Fibroblast of lung (primary cell): ENCODE measurements around the gene CMTM5.

Source experiments
- CTCF ChIP-seq, 2 donors: IDR thresholded peaks in 1 of 2; conservative IDR thresholded peaks in 1 of 2; 1 replicate in 1 of 2; 2 replicates in 1 of 2; pipeline ENCODE4 v1.5.1; 2011 to 2012; ENCODE audit warnings: low read length in 2 of 2, control low read depth in 1 of 2, inconsistent platforms in 1 of 2, low read depth in 1 of 2, mild to moderate bottlenecking in 1 of 2
- EZH2 ChIP-seq: IDR thresholded peaks from 2 replicates; pipeline ENCODE4 v1.5.1; 2012; ENCODE audit warnings: low read length, control low read depth, mild to moderate bottlenecking; ENCODE audit errors: missing control alignments

- no peak for TF ChIP-seq EZH2
- TF ChIP-seq CTCF (conservative IDR thresholded peaks at IDR 0.05 in 1 of 2, IDR thresholded peaks at IDR 0.05 in 1 of 2; ENCODE audit: low read depth in 1 of 2, low read length in 2 of 2), result no peak
Observed at GRCh38 chr14:23375527-23376251, 1.2 kb upstream of the CMTM5 start.
